GM21381 (cell line): Measurements from ENCODE around the gene BLTP2.
"Not testable (repeated sequence)": the region's sequence is repeated elsewhere in the genome, so short reads cannot be mapped to it uniquely, and the experiment has no call there.

Source experiments
- ATAC-seq: cut with Tn5 transposase; IDR thresholded peaks from one replicate; pipeline ENCODE4 v1.9.1; 2021; ENCODE audit warnings: mild to moderate bottlenecking, moderate library complexity; ENCODE audit not compliant: unreplicated experiment

BLTP2 gene

GRCh38 chr17:28648698-28649097 is 3.7 kb upstream of the BLTP2 start:
- ATAC-seq: no peak

GRCh38 chr17:28646039-28646754 is 1.2 kb upstream of the BLTP2 start:
- no peak for ATAC-seq

- ATAC-seq: no peak
Measured at GRCh38 chr17:28645576-28645939, 600 bp upstream of the BLTP2 start.

GRCh38 chr17:28643983-28644786 is 773 bp downstream of the BLTP2 start:
- peak; percentile 15 for ATAC-seq

- ATAC-seq: no peak
Measured at GRCh38 chr17:28641579-28641978, 3.4 kb downstream of the BLTP2 start.

- no peak for ATAC-seq
Measured at GRCh38 chr17:28635506-28635905, 9.5 kb downstream of the BLTP2 start.

- no peak for ATAC-seq
Measured at GRCh38 chr17:28634206-28634865, 10.6 kb downstream of the BLTP2 start.

- ATAC-seq: no peak
Measured at GRCh38 chr17:28626818-28627217, 18.1 kb downstream of the BLTP2 start.

- ATAC-seq: no peak
Measured at GRCh38 chr17:28624148-28624547, 20.8 kb downstream of the BLTP2 start.

- no peak for ATAC-seq
Measured at GRCh38 chr17:28623696-28624095, 21.3 kb downstream of the BLTP2 start.

GRCh38 chr17:28622186-28622585 is 22.8 kb downstream of the BLTP2 start:
- no peak for ATAC-seq

- ATAC-seq: no peak
Measured at GRCh38 chr17:28620010-28620409, 24.9 kb downstream of the BLTP2 start.

- no peak for ATAC-seq
Measured at GRCh38 chr17:28618464-28618863, 26.5 kb downstream of the BLTP2 start.

GRCh38 chr17:28616281-28616680 is 28.7 kb downstream of the BLTP2 start:
- ATAC-seq: no peak

GRCh38 chr17:28615260-28615940 is 29.6 kb downstream of the BLTP2 start:
- no peak for ATAC-seq

- no peak for ATAC-seq
Measured at GRCh38 chr17:28613931-28614381, 31.0 kb downstream of the BLTP2 start, which contains the start of gene RSKR. TSS of gene RSKR (minus strand) at chr17:28614185. CDS start at chr17:28614161, 24 bp downstream.

GRCh38 chr17:28612936-28613872 is 31.8 kb downstream of the BLTP2 start:
- ATAC-seq: no peak

- ATAC-seq: no peak
Measured at GRCh38 chr17:28612531-28612930, 32.4 kb downstream of the BLTP2 start.

- no peak for ATAC-seq
Measured at GRCh38 chr17:28610376-28610775, 34.6 kb downstream of the BLTP2 start.

GRCh38 chr17:28604031-28604430 is 40.9 kb downstream of the BLTP2 start:
- not testable (repeated sequence) for ATAC-seq
